ENCODE measurements around the gene PTPRK.

Gene PTPRK

DNA sequence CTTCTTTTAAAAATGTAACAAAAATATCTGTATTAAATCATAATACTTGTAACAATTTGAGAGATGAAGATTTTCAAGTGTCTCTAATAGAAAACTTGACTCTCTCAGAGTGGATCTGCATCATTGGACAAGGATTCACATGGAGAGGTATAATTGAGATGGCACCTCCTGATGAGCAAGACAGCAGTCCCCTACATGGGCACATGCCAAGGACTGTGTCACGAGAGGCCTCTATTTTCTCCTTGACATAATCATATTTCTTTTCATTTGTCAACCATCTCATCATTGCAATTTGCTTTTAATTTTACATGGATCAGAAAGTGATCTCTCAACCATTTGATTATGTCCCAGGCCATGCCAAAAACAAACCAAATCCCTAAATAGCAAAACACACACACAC is 412.7 kb downstream of the PTPRK start:
- DNase-seq (ENCODE audit: extremely low read depth, low read depth) = no peak
- TF ChIP-seq, protein P1, sequence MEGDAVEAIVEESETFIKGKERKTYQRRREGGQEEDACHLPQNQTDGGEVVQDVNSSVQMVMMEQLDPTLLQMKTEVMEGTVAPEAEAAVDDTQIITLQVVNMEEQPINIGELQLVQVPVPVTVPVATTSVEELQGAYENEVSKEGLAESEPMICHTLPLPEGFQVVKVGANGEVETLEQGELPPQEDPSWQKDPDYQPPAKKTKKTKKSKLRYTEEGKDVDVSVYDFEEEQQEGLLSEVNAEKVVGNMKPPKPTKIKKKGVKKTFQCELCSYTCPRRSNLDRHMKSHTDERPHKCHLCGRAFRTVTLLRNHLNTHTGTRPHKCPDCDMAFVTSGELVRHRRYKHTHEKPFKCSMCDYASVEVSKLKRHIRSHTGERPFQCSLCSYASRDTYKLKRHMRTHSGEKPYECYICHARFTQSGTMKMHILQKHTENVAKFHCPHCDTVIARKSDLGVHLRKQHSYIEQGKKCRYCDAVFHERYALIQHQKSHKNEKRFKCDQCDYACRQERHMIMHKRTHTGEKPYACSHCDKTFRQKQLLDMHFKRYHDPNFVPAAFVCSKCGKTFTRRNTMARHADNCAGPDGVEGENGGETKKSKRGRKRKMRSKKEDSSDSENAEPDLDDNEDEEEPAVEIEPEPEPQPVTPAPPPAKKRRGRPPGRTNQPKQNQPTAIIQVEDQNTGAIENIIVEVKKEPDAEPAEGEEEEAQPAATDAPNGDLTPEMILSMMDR (IDR thresholded peaks at IDR 0.05; ENCODE audit: low read depth, low read length) = no peak

DNA sequence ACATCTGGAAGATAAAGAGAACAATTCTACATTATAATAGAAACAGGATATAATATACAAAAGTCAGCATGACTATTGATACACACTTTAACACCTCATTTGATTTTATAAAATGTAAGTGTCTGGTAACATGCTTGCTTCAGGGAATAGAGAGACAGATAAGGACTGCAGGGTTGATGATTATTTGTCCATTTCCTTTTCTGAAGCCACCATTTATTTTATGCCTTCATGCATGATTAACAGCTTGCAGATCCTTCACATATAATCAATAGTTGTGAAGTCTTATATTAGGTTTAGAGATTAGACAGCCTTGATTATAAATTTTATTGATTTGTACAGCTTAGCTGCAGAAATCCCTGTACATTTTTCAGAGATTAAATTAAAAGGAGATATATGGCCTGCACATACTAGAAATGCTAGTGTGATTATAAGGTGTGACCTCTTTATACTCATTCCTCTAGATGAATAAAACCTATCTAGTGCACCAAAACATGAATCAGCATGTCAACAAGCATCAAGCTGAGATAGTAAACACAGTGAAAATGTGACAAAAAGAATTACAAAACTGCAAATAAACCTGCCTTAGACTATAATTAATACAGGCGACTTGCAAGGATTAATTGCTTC is 420.7 kb downstream of the PTPRK start:
- no peak for DNase-seq (ENCODE audit: extremely low read depth, low read depth)
- TF ChIP-seq, protein P1 (IDR thresholded peaks at IDR 0.05; ENCODE audit: low read depth, low read length) = no peak

DNA sequence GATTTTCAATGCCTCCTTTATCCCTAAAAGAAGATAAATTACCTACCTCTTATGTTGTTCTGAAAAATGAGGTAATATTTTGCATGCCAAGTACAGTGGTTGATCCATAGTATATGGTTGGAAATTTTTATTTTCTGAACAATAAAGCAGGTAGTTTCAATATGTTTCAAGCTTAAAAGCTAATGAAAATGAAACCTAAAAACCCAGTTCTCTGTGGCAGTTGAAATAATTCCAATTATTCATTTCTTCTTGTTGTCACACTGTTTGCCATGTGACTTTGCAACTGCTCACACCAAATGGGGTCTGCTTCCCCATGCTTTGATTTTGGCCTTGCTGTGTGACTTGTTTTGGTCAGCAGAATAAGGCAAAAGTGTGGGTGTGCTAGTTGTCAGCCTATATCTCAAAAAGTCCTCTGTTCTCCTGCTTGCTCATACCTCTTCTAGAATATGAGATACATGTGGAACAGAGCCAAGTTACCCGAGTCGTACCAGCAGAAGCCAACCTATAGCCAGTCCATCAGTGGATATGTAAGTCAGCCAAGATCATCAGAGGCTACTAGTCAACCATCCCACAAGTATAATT is 422.3 kb downstream of the PTPRK start:
- TF ChIP-seq, protein P1 (IDR thresholded peaks at IDR 0.05; ENCODE audit: low read depth, low read length) = no peak
- no peak for DNase-seq (ENCODE audit: extremely low read depth, low read depth)

DNA sequence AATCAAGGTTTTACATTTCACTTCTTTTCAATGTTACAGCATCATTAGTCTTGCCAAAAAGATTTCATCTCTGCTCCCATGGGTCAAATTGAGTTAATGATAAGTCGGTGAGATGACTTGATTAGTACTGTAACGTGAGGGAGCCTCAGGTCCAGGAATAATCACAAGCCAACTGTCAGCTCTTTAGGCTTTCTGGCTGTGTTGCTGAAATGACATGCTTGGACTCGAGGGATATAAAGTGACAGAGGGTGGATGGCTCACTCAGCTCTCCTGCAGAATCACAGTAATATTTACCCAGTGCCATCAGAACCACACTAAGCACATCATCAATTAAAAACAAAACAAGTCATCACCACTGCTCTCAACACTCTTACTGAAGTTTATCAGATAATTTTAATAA is 423.4 kb downstream of the PTPRK start:
- TF ChIP-seq, protein P1 (IDR thresholded peaks at IDR 0.05; ENCODE audit: low read depth, low read length) = no peak
- no peak for DNase-seq (ENCODE audit: extremely low read depth, low read depth)

DNA sequence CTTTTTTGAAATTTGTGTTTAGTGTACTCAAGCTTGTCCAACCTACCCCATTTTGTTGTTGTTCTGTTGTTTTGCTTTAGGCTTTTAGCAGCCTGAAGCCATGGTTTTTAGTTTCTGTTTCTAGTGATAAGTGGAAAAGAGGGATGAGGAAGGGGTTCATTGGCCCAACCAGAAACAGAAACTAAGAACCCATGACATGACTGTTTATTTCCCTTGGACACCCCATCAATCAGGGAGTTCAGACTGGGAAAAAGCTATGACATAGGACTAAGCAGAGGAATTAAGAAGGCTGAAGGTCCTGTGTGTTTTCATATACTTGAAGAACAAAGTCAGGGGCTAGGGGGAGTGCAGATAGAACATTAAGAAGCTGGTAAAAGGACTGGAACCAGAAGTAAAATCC is 425.0 kb downstream of the PTPRK start:
- DNase-seq (ENCODE audit: extremely low read depth, low read depth) = no peak
- TF ChIP-seq, protein P1 (IDR thresholded peaks at IDR 0.05; ENCODE audit: low read depth, low read length) = no peak

DNA sequence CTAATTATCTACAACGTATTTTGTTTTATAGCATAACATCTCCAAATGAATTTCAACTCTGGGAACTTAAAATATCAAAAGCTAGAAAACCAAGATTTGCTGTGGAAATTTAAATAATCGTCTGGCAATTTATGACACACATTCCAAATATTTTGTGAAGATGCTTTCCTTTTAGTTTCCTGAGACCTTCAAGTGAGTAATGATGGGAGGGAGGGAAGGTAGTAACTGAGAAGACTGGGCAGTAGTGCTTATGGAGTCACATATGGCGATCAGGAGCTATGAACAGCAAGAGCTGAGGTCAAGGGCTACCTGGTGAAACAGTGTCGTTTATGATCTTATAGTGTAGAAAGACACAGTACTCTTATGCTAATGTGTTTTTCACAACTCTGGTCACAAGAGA is 441.4 kb downstream of the PTPRK start:
- no peak for DNase-seq (ENCODE audit: extremely low read depth, low read depth)
- TF ChIP-seq, protein P1 (IDR thresholded peaks at IDR 0.05; ENCODE audit: low read depth, low read length) = no peak

DNA sequence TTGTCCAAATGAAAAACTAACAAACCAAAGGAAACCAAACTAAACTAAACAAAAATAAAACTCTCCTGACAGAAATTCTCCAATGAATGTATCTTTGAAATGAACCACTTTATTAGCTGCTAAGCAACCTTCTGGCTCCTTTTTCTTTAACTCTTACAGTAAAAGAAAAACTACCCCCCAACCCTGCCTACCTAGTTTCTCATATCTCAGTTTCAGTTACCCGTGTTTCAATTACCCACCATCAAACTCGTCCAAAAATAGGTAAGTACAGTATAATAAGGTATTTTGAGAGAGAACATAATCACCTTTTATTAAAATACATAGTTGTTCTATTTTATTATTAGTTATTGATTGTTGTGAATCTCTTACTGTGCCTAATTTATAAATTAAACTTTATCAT is 442.1 kb downstream of the PTPRK start:
- TF ChIP-seq, protein P1 (IDR thresholded peaks at IDR 0.05; ENCODE audit: low read depth, low read length) = no peak
- DNase-seq (ENCODE audit: extremely low read depth, low read depth) = no peak

Measured in AG09319 (cell line).